ENCODE data around the gene TYRO3.

DNA sequence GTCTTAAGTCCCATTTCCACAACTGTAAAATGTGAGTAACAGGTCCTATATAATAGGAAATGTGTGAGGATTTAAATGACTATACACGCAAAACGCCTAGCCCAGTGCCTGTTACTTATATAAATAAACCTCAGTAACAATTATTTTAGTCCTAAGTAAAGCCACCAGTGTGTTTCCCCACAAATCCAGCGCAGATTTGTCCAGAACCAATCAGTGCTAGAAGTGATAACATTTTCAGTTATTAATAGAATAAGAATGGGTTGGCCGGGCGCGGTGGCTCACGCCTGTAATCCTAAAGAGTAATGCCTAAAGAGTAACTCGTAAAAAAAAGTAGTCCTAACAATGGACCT, 15.5 kb upstream of the TYRO3 start:
- TF ChIP-seq, protein P1, sequence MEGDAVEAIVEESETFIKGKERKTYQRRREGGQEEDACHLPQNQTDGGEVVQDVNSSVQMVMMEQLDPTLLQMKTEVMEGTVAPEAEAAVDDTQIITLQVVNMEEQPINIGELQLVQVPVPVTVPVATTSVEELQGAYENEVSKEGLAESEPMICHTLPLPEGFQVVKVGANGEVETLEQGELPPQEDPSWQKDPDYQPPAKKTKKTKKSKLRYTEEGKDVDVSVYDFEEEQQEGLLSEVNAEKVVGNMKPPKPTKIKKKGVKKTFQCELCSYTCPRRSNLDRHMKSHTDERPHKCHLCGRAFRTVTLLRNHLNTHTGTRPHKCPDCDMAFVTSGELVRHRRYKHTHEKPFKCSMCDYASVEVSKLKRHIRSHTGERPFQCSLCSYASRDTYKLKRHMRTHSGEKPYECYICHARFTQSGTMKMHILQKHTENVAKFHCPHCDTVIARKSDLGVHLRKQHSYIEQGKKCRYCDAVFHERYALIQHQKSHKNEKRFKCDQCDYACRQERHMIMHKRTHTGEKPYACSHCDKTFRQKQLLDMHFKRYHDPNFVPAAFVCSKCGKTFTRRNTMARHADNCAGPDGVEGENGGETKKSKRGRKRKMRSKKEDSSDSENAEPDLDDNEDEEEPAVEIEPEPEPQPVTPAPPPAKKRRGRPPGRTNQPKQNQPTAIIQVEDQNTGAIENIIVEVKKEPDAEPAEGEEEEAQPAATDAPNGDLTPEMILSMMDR (IDR thresholded peaks at IDR 0.05), result no peak
- TF ChIP-seq POLR2A (IDR thresholded peaks at IDR 0.05), result no peak

All from testis (tissue), 2 donors.